Raji (cell line): ENCODE data around the gene SLC25A30.

Experiments
- POLR2A ChIP-seq: IDR thresholded peaks from 2 replicates; pipeline ENCODE4 v1.6.1; 2011; ENCODE audit warnings: low read depth, low read length, control low read depth; ENCODE audit not compliant: insufficient read depth

The SLC25A30 gene

DNA sequence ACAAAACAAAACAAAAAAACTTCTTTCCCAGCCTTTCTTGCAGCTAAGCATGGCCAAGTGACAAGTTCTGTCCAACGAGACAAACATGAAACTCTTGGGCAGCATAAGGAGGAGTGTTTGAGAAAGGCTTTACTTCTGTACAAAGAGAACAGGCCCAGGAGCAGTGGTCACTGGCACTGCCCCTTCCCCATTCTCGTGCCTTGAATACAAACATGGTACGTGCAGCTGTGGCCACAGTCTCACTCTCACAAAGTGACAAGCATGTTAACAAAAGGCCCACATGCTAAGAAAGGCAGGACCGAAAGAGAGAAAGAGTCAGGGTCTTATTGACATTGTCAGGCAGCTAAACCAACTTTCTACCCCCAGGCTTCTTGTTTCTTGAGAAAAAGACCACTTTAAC, 19.8 kb upstream of the SLC25A30 start:
- no peak for TF ChIP-seq POLR2A

DNA sequence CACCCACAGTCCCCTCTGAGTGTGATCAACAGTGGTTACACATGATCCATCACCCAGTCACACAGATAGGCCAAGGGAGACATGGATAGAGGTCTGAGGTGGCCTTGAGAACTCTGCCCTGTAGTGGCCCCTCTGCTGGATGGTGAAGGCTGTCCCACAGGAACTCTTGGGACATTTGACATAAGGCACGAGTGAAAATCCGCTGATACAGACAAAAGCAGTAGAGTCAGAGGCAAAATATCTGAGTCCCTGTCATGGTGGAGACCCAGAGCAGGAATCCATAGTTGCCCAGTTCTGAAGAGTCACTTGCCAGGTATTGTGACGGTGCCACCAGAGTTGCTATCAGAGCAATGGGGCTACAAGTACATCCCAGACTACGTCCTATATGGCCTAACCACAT, 18.8 kb upstream of the SLC25A30 start:
- no peak for TF ChIP-seq POLR2A

DNA sequence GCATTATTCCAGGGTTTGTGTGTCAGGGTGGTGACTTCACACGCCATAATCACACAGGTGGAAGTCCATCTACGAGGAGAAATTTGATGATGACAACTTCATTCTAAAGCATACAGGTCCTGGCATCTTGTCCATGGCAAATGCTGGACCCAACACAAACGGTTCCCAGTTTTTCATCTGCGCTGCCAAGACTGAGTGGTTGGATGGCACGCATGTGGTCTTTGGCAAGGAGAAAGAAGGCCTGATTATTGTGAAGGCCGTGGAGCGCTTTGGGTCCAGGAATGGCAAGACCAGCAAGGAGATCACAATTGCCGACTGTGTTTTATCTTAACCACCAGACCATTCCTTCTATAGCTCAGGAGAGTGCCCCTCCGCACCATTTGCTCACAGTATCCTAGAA, 18.2 kb upstream of the SLC25A30 start:
- no peak for TF ChIP-seq POLR2A

DNA sequence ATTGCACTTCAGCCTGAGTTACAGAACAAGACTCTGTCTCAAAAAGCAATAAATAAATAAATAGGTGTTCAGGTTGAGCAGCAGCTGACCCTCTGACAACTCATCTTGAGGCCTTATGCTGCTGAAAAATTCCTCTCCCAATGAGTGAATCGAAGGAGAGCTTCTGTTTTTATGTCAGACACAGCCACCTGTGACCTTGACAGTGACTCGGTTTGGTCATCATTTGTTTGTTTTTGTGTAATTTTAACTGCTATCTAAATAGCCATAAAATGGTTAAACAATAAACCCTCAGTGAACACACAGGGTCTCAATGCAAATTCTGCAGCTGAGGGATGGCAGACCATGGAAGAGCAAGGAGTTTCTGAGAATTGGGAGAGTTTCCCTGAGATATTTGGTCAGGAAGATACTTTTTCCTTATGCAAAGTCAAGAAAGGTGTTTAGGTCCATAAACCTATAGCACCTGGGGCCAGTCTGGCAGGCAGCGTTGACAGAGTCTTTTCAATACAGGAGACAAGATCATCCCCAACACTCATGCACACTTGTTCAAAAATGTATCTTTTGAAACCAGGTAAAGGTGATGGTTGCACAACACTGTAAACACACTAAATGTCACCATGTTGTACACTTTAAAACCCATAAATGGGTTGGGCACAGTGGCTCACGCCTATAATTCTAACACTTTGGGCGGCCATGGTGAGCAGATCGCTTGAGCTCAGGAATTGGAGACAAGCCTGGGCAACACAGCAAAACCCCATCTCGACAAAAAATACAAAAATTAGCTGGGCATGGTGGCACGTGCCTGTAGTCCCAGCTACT, 16.6 kb upstream of the SLC25A30 start:
- no peak for TF ChIP-seq POLR2A

DNA sequence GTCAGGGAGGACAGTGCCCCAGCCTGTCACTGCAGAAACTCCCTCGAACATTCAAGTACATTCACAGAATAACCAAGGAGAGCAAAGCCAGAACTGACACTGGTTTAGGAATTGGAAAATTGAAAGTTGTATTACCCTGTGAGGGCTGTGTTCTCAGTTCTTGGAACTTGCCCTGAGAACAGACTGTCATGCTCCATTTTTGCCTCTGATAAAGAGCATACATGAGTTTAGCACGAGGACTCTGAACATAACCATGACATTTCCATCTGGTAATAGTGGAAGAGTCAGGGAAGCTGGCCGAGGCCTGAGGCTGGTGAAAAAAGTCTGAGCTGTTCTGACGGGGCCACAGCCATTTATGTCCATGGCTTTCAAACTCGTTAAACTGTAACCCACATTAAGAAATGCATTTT, 15.2 kb upstream of the SLC25A30 start:
- TF ChIP-seq POLR2A = no peak

DNA sequence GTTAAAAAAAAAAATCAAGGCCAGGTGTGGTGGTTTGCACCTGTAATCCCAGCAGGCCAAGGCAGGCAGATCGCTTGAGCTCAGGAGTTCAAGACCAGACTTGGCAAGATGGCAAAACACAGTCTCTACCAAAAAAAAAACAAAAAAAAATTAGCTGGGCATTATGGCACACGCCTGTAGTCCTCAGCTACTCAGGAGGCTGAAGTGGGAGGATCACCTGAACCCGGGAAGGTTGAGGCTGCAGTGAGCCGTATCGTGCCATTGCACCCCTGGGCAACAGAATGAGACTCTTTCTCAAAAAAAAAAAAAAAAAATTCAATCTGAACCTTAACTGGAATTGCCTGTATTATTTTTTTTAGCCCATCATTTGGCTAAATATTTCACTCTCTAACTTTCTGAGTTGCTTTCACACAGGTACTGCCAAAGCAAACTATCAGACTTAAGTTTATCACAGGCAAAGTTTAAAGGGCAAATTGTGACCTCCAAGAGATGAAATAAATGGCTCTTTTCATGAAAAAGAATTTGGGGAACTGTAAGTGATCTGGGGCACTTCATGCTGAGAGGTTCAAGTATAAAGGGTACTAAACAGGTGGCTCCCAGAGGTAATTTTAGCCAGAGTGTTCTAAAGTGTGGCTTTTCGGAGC, 14.7 kb upstream of the SLC25A30 start:
- TF ChIP-seq POLR2A = no peak

DNA sequence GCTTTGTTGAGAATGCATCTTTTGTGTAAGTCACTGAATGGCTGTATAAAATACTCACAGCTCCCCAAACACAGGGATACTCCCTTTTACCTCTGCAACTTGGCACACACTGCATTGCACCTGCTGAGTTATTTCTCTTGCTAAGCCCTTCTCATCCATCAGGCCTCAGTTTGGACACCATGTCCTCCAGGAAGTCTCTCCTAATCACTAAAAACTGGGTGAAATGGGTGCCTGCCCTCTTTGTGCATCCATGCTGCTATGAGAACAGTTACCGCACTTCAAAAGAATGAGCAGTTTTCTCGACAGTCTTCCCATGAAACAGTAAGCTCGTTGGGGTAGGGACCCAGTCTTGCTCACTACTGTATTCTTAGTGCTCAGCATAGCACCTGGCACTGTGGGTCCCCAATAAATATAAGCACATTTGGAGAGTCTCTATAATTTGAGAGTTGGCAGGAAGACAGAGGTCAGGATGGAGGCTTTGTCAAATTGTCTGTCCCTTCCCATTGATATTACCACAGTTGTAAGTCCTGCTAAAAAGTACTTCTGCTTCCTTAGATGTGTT, 4.6 kb upstream of the SLC25A30 start:
- TF ChIP-seq POLR2A = no peak

DNA sequence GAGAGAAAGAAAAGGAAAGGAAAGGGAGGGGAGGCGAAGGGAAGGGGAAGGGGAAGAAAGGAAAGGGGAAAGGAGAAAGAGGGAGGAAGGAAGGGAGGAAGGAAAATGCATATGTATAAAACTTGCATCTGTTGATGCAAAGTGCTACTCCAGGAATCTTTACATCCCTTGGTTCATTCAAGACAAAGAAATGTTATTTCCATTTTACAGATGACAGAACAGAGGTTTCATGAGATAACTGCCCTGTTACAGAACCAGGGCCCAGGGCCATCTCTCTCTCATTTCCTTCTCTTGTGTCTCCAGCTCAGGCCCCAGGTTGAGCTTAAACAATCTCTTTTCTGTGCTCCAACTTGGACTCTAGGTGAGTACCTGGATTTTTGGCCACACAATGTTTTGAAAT, 1.8 kb upstream of the SLC25A30 start:
- no peak for TF ChIP-seq POLR2A

DNA sequence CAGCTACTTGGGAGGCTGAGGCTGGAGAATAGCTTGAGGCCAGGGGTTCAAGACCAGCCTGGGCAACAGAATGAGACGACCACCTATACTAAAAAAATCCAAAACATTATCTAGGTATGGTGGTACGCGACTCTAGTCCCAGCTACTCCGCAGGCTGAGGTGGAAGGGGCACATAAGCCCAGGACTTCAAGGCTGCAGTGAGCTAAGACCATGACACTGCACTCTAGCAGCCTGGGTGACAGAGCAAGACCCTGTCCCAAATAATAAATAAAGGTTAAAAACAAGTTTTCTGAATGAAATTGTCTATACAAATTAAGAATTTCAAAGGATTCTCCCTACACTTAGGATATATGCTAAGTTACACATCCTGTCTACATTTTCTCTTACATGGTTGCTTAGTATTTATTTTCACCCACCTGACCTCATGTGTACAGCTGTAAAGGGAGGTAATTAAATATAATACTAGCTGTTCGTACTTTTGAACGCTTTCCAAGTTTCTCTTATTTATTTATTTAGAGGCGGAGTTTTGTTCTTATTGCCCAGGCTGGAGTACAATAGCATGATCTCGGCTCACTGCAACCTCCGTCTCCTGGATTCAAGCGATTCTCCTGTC, 1.6 kb downstream of the SLC25A30 start:
- no peak for TF ChIP-seq POLR2A

DNA sequence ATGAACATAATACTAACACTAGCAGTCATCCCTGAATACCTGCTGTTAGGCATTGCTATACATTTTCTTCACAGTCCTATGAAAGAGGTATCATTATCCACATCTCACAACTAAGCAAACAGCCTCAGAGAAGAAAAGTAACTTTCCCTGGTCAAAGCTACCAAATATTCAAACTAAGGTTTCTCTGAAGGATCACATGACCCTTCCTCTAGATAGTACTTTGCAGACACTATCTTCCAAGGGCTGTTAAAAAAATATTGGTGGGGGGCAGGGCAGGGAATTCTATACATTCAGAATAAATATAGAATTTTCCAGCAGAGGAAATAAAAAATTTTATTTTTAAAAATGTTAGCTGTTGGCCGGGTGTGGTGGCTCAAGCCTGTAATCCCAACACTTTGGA, 3.1 kb downstream of the SLC25A30 start:
- TF ChIP-seq POLR2A = no peak

DNA sequence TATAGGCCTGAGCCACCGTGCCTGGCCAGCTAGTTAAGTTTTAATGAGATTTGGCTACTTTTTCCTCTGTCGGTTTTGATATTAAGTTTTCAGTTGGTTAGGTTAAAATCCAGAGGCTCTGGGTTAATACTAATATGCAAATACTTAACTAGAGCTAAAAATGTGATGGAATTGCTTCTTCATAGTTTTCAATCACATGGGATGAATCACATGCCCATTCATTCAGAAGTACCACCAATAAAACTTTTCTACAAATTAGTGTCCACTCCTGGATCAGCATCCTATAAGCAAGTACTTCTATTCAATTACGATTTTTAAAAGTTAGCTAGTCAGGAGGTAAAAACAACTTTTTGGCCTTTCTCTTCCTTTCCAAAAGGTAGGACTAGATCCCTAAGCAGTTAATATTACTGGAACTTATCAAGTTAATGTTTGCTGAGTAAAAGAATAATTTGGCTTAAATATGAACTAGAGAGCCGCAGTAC, 4.3 kb downstream of the SLC25A30 start:
- no peak for TF ChIP-seq POLR2A

DNA sequence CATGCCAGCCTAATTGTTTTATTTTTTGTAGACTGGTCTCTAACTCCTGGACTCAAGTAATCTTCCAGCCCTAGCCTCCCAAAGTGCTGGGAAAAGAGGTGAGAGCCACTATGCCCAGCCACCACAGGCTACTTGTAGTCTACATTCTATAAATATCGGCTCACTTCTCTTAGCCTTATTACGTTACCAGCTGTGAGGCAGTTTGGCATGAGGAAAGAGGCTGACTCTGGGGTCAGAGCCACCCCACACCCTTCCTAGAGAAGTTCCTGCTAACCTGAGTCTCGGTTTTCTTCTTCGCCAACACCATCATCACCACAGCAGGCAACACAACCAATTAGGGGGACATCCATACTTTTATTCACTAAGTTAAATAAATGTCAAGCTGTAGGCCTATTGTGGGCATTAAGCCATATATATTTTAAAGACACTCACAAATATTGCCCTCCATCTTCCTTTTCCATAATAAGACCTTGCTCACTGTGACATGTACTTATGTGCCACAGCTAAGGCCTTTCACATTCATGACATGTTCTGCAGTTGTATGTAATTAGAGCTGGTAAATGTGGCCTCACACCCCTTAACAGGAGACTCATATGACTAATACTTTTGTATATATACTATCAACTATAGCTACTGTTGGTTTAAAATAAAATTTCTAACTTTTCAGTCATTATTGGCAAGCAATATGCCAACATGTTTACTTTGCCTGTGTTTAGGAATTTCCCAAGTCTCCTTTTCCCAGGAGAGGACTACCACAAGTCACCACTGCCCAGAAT, 5.7 kb downstream of the SLC25A30 start:
- no peak for TF ChIP-seq POLR2A

DNA sequence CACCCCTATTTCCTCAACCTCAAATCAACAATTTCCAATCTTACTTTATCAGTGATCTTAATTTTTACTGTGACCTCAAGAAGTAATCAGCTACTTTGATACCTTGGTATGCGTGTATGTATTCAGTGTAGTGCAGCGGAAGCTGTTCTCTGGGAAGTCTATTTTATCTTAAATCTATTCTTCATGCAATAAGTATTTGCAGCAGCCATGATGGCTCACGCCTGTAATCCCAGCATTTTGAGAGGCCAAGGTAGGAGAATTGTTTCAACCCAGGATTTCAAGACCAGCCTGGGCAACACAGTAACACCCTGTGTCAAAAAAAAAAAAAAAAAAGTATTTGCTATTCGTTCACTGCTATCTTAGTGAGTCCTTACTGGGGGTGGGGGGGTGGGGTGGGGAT, 6.5 kb downstream of the SLC25A30 start:
- no peak for TF ChIP-seq POLR2A

DNA sequence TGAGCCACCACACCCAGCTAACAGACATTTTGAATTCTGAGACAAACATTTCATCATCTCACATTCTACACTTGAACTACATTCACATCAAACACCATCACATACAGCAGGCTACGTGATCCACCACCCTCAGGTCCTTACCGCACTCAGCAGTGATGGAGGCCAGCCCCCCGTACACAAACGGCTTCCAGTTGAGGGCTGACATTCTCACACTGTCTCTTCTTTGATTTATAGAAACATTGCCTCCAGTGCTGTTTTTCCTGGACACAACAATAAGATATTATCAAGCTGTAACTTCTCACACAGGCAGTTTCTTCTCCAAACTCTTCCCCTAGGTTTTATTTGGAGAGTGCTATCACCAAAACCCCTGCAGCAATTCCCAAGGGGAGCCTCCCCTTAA, 7.0 kb downstream of the SLC25A30 start:
- no peak for TF ChIP-seq POLR2A

DNA sequence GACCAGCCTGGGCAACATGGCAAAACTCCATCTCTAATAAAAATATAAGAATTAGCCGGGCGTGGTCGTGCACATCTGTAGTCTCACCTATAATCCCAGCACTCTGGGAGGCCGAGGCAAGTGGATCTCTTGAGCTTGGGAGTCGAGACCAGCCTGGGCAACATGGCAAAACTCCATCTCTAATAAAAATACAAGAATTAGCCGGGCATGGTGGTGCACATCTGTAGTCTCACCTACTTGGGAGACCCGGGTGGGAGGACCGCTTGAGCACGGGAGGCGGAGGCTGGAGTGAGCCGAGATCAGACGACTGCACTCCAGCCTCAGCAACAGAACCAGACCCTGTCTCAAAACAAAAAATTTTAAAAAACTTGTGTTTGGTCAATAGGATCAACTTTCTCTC, 7.7 kb downstream of the SLC25A30 start:
- no peak for TF ChIP-seq POLR2A

DNA sequence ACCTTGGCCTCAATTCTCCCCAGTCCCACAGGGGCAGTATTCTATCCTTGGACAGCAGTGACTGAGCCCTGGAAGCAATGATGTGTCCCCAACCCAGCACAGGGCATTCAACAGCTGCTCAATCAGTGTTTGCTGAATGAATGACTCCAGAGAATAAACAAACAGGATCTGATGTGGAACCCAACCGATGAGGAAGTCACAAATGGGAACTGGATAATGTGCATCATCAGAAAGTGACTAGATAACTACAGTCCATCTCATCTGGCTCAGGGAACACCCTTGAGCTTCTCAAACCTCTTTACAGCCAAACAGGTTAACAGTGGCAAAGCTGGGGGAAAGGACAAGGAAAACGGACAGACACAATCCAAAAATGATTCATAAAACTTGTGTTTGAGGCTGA, 8.2 kb downstream of the SLC25A30 start:
- no peak for TF ChIP-seq POLR2A

DNA sequence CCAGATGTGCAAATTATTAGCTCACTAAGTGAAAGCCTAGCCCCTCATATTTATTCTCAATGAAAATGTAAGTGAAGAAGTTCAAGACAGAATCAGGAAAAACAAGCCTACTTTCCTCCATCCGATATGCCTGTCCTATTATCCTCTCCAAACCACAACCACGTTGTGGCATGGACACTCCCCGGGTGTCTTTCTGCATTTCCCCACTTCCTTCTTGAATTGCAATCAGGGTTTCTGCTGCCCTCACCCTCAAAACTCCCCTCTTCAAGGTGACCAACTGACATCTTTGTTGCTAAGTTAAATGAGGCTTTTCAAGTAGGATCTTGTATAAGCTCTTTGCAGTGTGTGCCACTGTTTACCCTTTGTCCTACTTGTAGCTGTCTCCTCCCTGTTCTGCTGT, 11.8 kb downstream of the SLC25A30 start:
- no peak for TF ChIP-seq POLR2A
